HEK293 (cell line): ENCODE measurements around the gene SLC10A7.
A peak's percentile ranks its signal among the peaks of the same experiment; 100 is the strongest.

Source experiments
- CTCF ChIA-PET: fragments of 350-600 bp; formaldehyde crosslinking; extraction: SDS; loops from one replicate; lab custom pipeline; 2021; ENCODE audit warnings: antibody characterized with exemption; lab: Yijun Ruan, JAX
- POLR2A ChIA-PET: fragments of 300-600 bp; formaldehyde crosslinking; extraction: SDS; loops from one replicate; lab custom pipeline; 2020; ENCODE audit warnings: antibody characterized with exemption, inconsistent platforms; lab: Yijun Ruan, JAX
- H3K27ac ChIP-seq: fragments of 200-500 bp; sonication (Bioruptor generic); 2 replicates; pipeline ENCODE4 v1.5.1; 2014; ENCODE audit warnings: low read depth, low read length, control low read depth, inconsistent platforms; ENCODE audit errors: extremely low read depth
- H3K36me3 ChIP-seq, 2 experiments: fragments of 200-500 bp in 1 of 2; sonication (Bioruptor generic) in 1 of 2; 1 replicate in 1 of 2; 2 replicates in 1 of 2; pipeline ENCODE4 v1.5.1; 2014 to 2017; ENCODE audit warnings: inconsistent platforms in 2 of 2, low read length in 2 of 2; ENCODE audit not compliant: control insufficient read depth in 2 of 2, insufficient read depth in 1 of 2
- H3K4me1 ChIP-seq: fragments of 200-500 bp; sonication (Bioruptor generic); 2 replicates; pipeline ENCODE4 v1.5.1; 2014; ENCODE audit warnings: mild to moderate bottlenecking, low read length, inconsistent platforms; ENCODE audit not compliant: control insufficient read depth, insufficient read depth
- H3K4me3 ChIP-seq: 2 replicates; pipeline ENCODE4 v1.5.1; 2011; ENCODE audit warnings: low read depth, mild to moderate bottlenecking, control low read depth, low read length, moderate library complexity
- H3K9me3 ChIP-seq: fragments of 200-500 bp; sonication (Bioruptor generic); 2 replicates; pipeline ENCODE4 v1.5.1; 2014; ENCODE audit warnings: low read depth, low read length, inconsistent platforms; ENCODE audit not compliant: control insufficient read depth, insufficient read depth
- EGR2 ChIP-seq: fragments of 450-650 bp; formaldehyde crosslinking; IDR thresholded peaks from 2 replicates; pipeline ENCODE4 v1.5.1; 2016; ENCODE audit warnings: low read depth, missing biosample characterization, missing genetic modification characterization
- GLIS1 ChIP-seq: fragments of 450-650 bp; formaldehyde crosslinking; IDR thresholded peaks from 2 replicates; pipeline ENCODE4 v1.5.1; 2016; ENCODE audit warnings: missing biosample characterization, missing genetic modification characterization
- GLIS2 ChIP-seq: fragments of 450-650 bp; formaldehyde crosslinking; IDR thresholded peaks from 2 replicates; pipeline ENCODE4 v1.5.1; 2016; ENCODE audit warnings: missing biosample characterization, missing genetic modification characterization
- HIC1 ChIP-seq: fragments of 450-650 bp; formaldehyde crosslinking; IDR thresholded peaks from 2 replicates; pipeline ENCODE4 v1.5.1; 2016; ENCODE audit warnings: missing biosample characterization, missing genetic modification characterization
- KLF16 ChIP-seq: fragments of 450-650 bp; formaldehyde crosslinking; IDR thresholded peaks from 2 replicates; pipeline ENCODE4 v1.5.1; 2017; ENCODE audit warnings: missing biosample characterization, missing genetic modification characterization
- KLF8 ChIP-seq: fragments of 450-650 bp; formaldehyde crosslinking; IDR thresholded peaks from 2 replicates; pipeline ENCODE4 v1.5.1; 2016; ENCODE audit warnings: missing biosample characterization, missing genetic modification characterization
- KLF9 ChIP-seq: fragments of 450-650 bp; formaldehyde crosslinking; IDR thresholded peaks from 2 replicates; pipeline ENCODE4 v1.5.1; 2016; ENCODE audit warnings: missing biosample characterization, missing genetic modification characterization, low read depth
- SP2 ChIP-seq: fragments of 450-650 bp; formaldehyde crosslinking; IDR thresholded peaks from 2 replicates; pipeline ENCODE4 v1.5.1; 2016; ENCODE audit warnings: missing biosample characterization, missing genetic modification characterization
- ZBTB17 ChIP-seq: fragments of 450-650 bp; formaldehyde crosslinking; IDR thresholded peaks from 2 replicates; pipeline ENCODE4 v1.5.1; 2016; ENCODE audit warnings: missing biosample characterization, missing genetic modification characterization
- ZBTB20 ChIP-seq: fragments of 450-650 bp; formaldehyde crosslinking; IDR thresholded peaks from 2 replicates; pipeline ENCODE4 v1.5.1; 2016; ENCODE audit warnings: missing biosample characterization, missing genetic modification characterization
- ZBTB8A ChIP-seq: fragments of 450-650 bp; formaldehyde crosslinking; IDR thresholded peaks from 2 replicates; pipeline ENCODE4 v1.5.1; 2016; ENCODE audit warnings: missing biosample characterization, missing genetic modification characterization
- ZFHX2 ChIP-seq: fragments of 450-650 bp; formaldehyde crosslinking; conservative IDR thresholded peaks from 2 replicates; pipeline ENCODE4 v1.5.1; 2016; ENCODE audit warnings: missing biosample characterization, missing genetic modification characterization
- ZFP37 ChIP-seq: fragments of 450-650 bp; formaldehyde crosslinking; IDR thresholded peaks from 2 replicates; pipeline ENCODE4 v1.5.1; 2016; ENCODE audit warnings: missing biosample characterization, missing genetic modification characterization
- ZNF146 ChIP-seq: fragments of 450-650 bp; formaldehyde crosslinking; IDR thresholded peaks from 2 replicates; pipeline ENCODE4 v1.5.1; 2016; ENCODE audit warnings: missing biosample characterization, missing genetic modification characterization
- ZNF248 ChIP-seq: fragments of 450-650 bp; formaldehyde crosslinking; IDR thresholded peaks from 2 replicates; pipeline ENCODE4 v1.5.1; 2017; ENCODE audit warnings: missing biosample characterization, missing genetic modification characterization
- ZNF266 ChIP-seq: fragments of 450-650 bp; formaldehyde crosslinking; IDR thresholded peaks from 2 replicates; pipeline ENCODE4 v1.5.1; 2016; ENCODE audit warnings: missing biosample characterization, missing genetic modification characterization, low read depth
- ZNF335 ChIP-seq: fragments of 450-650 bp; formaldehyde crosslinking; conservative IDR thresholded peaks from 2 replicates; pipeline ENCODE4 v1.5.1; 2016; ENCODE audit warnings: missing biosample characterization, missing genetic modification characterization
- ZNF341 ChIP-seq: fragments of 450-650 bp; formaldehyde crosslinking; IDR thresholded peaks from 2 replicates; pipeline ENCODE4; 2016; ENCODE audit warnings: low read depth, missing biosample characterization, missing genetic modification characterization
- ZNF362 ChIP-seq: fragments of 450-650 bp; formaldehyde crosslinking; IDR thresholded peaks from 2 replicates; pipeline ENCODE4 v1.5.1; 2016; ENCODE audit warnings: missing biosample characterization, missing genetic modification characterization
- ZNF48 ChIP-seq: fragments of 450-650 bp; formaldehyde crosslinking; IDR thresholded peaks from 2 replicates; pipeline ENCODE4 v1.5.1; 2016; ENCODE audit warnings: missing biosample characterization, missing genetic modification characterization
- ZNF501 ChIP-seq: fragments of 450-650 bp; formaldehyde crosslinking; IDR thresholded peaks from 2 replicates; pipeline ENCODE4 v1.5.1; 2016; ENCODE audit warnings: missing biosample characterization, missing genetic modification characterization
- ZNF561 ChIP-seq: fragments of 450-650 bp; IDR thresholded peaks from 2 replicates; pipeline ENCODE4 v1.5.1; 2018; ENCODE audit warnings: missing biosample characterization, missing genetic modification characterization, borderline replicate concordance
- ZNF777 ChIP-seq: fragments of 450-650 bp; formaldehyde crosslinking; IDR thresholded peaks from 2 replicates; pipeline ENCODE4 v1.5.1; 2017; ENCODE audit warnings: missing biosample characterization, missing genetic modification characterization, borderline replicate concordance
- ZNF785 ChIP-seq: fragments of 450-650 bp; formaldehyde crosslinking; IDR thresholded peaks from 2 replicates; pipeline ENCODE4 v1.5.1; 2016; ENCODE audit warnings: missing biosample characterization, missing genetic modification characterization
- ZSCAN23 ChIP-seq: fragments of 450-650 bp; formaldehyde crosslinking; IDR thresholded peaks from 2 replicates; pipeline ENCODE4 v1.5.1; 2016; ENCODE audit warnings: missing biosample characterization, missing genetic modification characterization
- TF ChIP-seq, protein P1 (sequence below): fragments of 450-650 bp; formaldehyde crosslinking; IDR thresholded peaks from 2 replicates; pipeline ENCODE4 v1.5.1; 2017; ENCODE audit warnings: missing biosample characterization, missing genetic modification characterization
- TF ChIP-seq, protein P2 (sequence below): fragments of 450-650 bp; formaldehyde crosslinking; IDR thresholded peaks from 2 replicates; pipeline ENCODE4 v1.5.1; 2016; ENCODE audit warnings: missing biosample characterization, missing genetic modification characterization
- TF ChIP-seq, protein P3 (sequence below): fragments of 450-650 bp; IDR thresholded peaks from 2 replicates; pipeline ENCODE4 v1.5.1; 2018; ENCODE audit warnings: missing biosample characterization, missing genetic modification characterization
- TF ChIP-seq, protein P4 (sequence below): fragments of 450-650 bp; formaldehyde crosslinking; optimal IDR thresholded peaks from 2 replicates; pipeline ENCODE3; 2016; ENCODE audit warnings: missing biosample characterization, mild to moderate bottlenecking, missing genetic modification characterization

The SLC10A7 gene

GRCh38 chr4:146522098-146522868, 543 bp upstream of the SLC10A7 start:
- CTCF ChIA-PET, result no interaction called here
- TF ChIP-seq ZFP37 (tag by site-specific recombination) (peak; percentile 15; the same call in 1 of the 2 replicates), ZNF48 (tag by site-specific recombination) (no peak), KLF16 (tag by site-specific recombination) (peak; percentile 37; the same call in 1 of the 2 replicates), GLIS1 (tag by site-specific recombination) (0 out of 2 replicates have a peak, but pooled peaks have one; percentile 6), HIC1 (peak; percentile 56; the same call in 1 of the 2 replicates), KLF8 (tag by site-specific recombination) (peak; percentile 25; the same call in 1 of the 2 replicates), EGR2 (0 out of 2 replicates have a peak, but pooled peaks have one; percentile 1), ZNF785 (tag by site-specific recombination) (peak; percentile 66; the same call in 1 of the 2 replicates), ZBTB8A (tag by site-specific recombination) (peak; percentile 21; the same call in 1 of the 2 replicates), ZNF266 (tag by site-specific recombination) (no peak), ZNF335 (tag by site-specific recombination) (peak; percentile 87), ZBTB17 (peak; percentile 53), KLF9 (tag by site-specific recombination) (no peak), ZNF501 (0 out of 2 replicates have a peak, but pooled peaks have one; percentile 17), ZNF777 (no peak), GLIS2 (tag by site-specific recombination) (peak; percentile 74), SP2 (peak; percentile 32; the same call in 1 of the 2 replicates), ZNF341 (peak; percentile 89), ZNF146 (tag by site-specific recombination) (no peak), ZNF248 (tag by site-specific recombination) (no peak), ZFHX2 (tag by site-specific recombination) (peak; percentile 56; the same call in 1 of the 2 replicates), ZNF561 (tag by site-specific recombination) (no peak), ZBTB20 (tag by site-specific recombination) (peak; percentile 41; the same call in 1 of the 2 replicates), ZNF362 (no peak), ZSCAN23 (no peak)
- TF ChIP-seq, protein P1, sequence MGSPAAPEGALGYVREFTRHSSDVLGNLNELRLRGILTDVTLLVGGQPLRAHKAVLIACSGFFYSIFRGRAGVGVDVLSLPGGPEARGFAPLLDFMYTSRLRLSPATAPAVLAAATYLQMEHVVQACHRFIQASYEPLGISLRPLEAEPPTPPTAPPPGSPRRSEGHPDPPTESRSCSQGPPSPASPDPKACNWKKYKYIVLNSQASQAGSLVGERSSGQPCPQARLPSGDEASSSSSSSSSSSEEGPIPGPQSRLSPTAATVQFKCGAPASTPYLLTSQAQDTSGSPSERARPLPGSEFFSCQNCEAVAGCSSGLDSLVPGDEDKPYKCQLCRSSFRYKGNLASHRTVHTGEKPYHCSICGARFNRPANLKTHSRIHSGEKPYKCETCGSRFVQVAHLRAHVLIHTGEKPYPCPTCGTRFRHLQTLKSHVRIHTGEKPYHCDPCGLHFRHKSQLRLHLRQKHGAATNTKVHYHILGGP, result no peak
- TF ChIP-seq, protein P2, sequence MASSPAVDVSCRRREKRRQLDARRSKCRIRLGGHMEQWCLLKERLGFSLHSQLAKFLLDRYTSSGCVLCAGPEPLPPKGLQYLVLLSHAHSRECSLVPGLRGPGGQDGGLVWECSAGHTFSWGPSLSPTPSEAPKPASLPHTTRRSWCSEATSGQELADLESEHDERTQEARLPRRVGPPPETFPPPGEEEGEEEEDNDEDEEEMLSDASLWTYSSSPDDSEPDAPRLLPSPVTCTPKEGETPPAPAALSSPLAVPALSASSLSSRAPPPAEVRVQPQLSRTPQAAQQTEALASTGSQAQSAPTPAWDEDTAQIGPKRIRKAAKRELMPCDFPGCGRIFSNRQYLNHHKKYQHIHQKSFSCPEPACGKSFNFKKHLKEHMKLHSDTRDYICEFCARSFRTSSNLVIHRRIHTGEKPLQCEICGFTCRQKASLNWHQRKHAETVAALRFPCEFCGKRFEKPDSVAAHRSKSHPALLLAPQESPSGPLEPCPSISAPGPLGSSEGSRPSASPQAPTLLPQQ (tag by site-specific recombination), result peak; percentile 50; the same call in 1 of the 2 replicates
- TF ChIP-seq, protein P3, sequence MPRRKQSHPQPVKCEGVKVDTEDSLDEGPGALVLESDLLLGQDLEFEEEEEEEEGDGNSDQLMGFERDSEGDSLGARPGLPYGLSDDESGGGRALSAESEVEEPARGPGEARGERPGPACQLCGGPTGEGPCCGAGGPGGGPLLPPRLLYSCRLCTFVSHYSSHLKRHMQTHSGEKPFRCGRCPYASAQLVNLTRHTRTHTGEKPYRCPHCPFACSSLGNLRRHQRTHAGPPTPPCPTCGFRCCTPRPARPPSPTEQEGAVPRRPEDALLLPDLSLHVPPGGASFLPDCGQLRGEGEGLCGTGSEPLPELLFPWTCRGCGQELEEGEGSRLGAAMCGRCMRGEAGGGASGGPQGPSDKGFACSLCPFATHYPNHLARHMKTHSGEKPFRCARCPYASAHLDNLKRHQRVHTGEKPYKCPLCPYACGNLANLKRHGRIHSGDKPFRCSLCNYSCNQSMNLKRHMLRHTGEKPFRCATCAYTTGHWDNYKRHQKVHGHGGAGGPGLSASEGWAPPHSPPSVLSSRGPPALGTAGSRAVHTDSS (tag by site-specific recombination), result no peak
- TF ChIP-seq, protein P4, sequence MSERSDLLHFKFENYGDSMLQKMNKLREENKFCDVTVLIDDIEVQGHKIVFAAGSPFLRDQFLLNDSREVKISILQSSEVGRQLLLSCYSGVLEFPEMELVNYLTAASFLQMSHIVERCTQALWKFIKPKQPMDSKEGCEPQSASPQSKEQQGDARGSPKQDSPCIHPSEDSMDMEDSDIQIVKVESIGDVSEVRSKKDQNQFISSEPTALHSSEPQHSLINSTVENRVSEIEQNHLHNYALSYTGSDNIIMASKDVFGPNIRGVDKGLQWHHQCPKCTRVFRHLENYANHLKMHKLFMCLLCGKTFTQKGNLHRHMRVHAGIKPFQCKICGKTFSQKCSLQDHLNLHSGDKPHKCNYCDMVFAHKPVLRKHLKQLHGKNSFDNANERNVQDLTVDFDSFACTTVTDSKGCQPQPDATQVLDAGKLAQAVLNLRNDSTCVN, result peak; percentile 59

More at GRCh38 chr4:146522098-146522868, 543 bp upstream of the SLC10A7 start:
- no peaks in the 10 kb centered on the region; the same call in 1 of the 2 replicates for H3K4me1 ChIP-seq
- POLR2A ChIA-PET, result interaction anchor here (0.5 kb wide), 1 partner anchor 154 kb away, joined by 5 read pairs; no protein-coding TSS in a partner anchor
- no peaks in the 10 kb centered on the region for H3K36me3 ChIP-seq
- no peaks in the 10 kb centered on the region for H3K9me3 ChIP-seq
- H3K27ac ChIP-seq, result peak overlapping the region; percentile 80
- H3K4me3 ChIP-seq, result peak overlapping the region; percentile 87
